ENCODE results near the gene PLCL1. TPM values are rescaled to one million over a fixed set of nuclear protein-coding genes. Genes with fewer than 3 reads are reported as not detected.
"Not testable (repeated sequence)": the region's sequence is repeated elsewhere in the genome, so short reads cannot be mapped to it uniquely, and the experiment has no call there.

The PLCL1 gene
- total RNA-seq, 2 experiments from 2014 or later = 0.17 to 0.23 TPM

- ChIA-PET POLR2A (no interaction called here), CTCF (no interaction called here)
These were observed 387.3 kb downstream of the PLCL1 start for GRCh38 chr2:198191651-198192050.

GRCh38 chr2:198196556-198196955 lies 392.2 kb downstream of the PLCL1 start:
- CTCF ChIA-PET, POLR2A ChIA-PET: not testable (repeated sequence)

Other genes with a start within 250 kb of the PLCL1 start
- not detected for gene RFTN2, start 129.0 kb upstream of the PLCL1 start, total RNA-seq
- 10 to 100 TPM; 25.2 to 27.1 TPM for gene MARS2, start 99.2 kb upstream of the PLCL1 start, total RNA-seq
- not detected for gene BOLL, start 19.3 kb upstream of the PLCL1 start, total RNA-seq